HCT116 (cell line): ENCODE results near the gene FRY. TPM values are rescaled to one million over a fixed set of nuclear protein-coding genes. Genes with fewer than 3 reads are reported as not detected.

Experiments
- ATAC-seq: fragments of 200-7000 bp; cut with Tn5 transposase; 2 replicates; pipeline ENCODE4 v1.9.1; 2020; ENCODE audit warnings: mild to moderate bottlenecking, moderate library complexity
- BruUV-seq: library from RNA; stranded (reverse); fragments of 400-500 nt; replicated peaks from 2 replicates; lab custom pipeline; 2021; lab: Mats Ljungman, UMichigan
- CTCF ChIA-PET: fragments of 300-600 bp; sonication (Branson Sonifier 250); formaldehyde crosslinking; loops from one replicate; lab custom pipeline; 2021; ENCODE audit warnings: antibody characterized with exemption; lab: Charles Lee
- POLR2A ChIA-PET: fragments of 300-600, 350-600 bp; sonication (Branson Sonifier 250); formaldehyde crosslinking; loops from one replicate; lab custom pipeline; 2021; ENCODE audit warnings: antibody characterized with exemption; lab: Charles Lee
- RAD21 ChIA-PET, 2 experiments: fragments of 300-600 bp; sonication (Branson Sonifier 250); formaldehyde crosslinking; loops; one replicate each; lab custom pipeline; 2023; ENCODE audit warnings: low total read pairs in 2 of 2; ENCODE audit not compliant: uncharacterized antibody in 2 of 2, unreplicated experiment in 2 of 2, low non-redundant PET in 1 of 2; lab: Charles Lee
- DNase-seq: peaks from one replicate; pipeline ENCODE4 v3.0.0-alpha.2; 2010; ENCODE audit warnings: low read depth, low spot score
- H2AFZ ChIP-seq: fragments of 200-600 bp; shearing (Covaris generic), sonication (generic); 2 replicates; pipeline ENCODE4 v1.6.1; 2017; ENCODE audit warnings: low read depth, mixed run types, mixed read lengths, antibody characterized with exemption, low read length; ENCODE audit not compliant: poor library complexity, severe bottlenecking
- H3K27ac ChIP-seq: 2 replicates; pipeline ENCODE4 v1.5.1; 2012; ENCODE audit warnings: low read depth, low read length
- H3K27me3 ChIP-seq: fragments of 200-600 bp; sonication (generic); 2 replicates; pipeline ENCODE4 v1.6.1; 2016; ENCODE audit warnings: mixed run types, low read length, mixed read lengths; ENCODE audit not compliant: insufficient read depth
- H3K36me3 ChIP-seq, 2 experiments: fragments of 200-500 bp in 1 of 2; fragments of 200-600 bp in 1 of 2; sonication (Bioruptor generic) in 1 of 2; sonication (generic) in 1 of 2; 2 replicates each; pipeline versions ENCODE4 v1.5.1 to v1.6.1; 2014 to 2016; ENCODE audit warnings: low read length in 2 of 2, inconsistent platforms in 1 of 2, mixed read lengths in 1 of 2, mixed run types in 1 of 2; ENCODE audit not compliant: insufficient read depth in 2 of 2, control insufficient read depth in 1 of 2
- H3K4me1 ChIP-seq, 2 experiments: fragments of 200-600 bp in 1 of 2; sonication (generic) in 1 of 2; 2 replicates each; pipeline versions ENCODE4 v1.5.1 to v1.6.1; 2012 to 2017; ENCODE audit warnings: low read length in 2 of 2, inconsistent platforms in 1 of 2, mild to moderate bottlenecking in 1 of 2, mixed read lengths in 1 of 2, mixed run types in 1 of 2, moderate library complexity in 1 of 2; ENCODE audit not compliant: insufficient read depth in 2 of 2, control insufficient read depth in 1 of 2
- H3K4me2 ChIP-seq: fragments of 200-600 bp; sonication (generic); 2 replicates; pipeline ENCODE4 v1.6.1; 2017; ENCODE audit warnings: mixed run types, low read length, mixed read lengths
- H3K4me3 ChIP-seq, 2 experiments: fragments of 200-600 bp in 1 of 2; sonication (generic) in 1 of 2; replicated peaks in 1 of 2; 2 replicates each; pipeline ENCODE4 v1.5.1; 2011 to 2016; ENCODE audit warnings: low read length in 2 of 2, control low read depth in 1 of 2, low read depth in 1 of 2, mild to moderate bottlenecking in 1 of 2, mixed read lengths in 1 of 2, mixed run types in 1 of 2
- H3K79me2 ChIP-seq: fragments of 200-600 bp; sonication (generic); 2 replicates; pipeline ENCODE4 v1.6.1; 2017; ENCODE audit warnings: mild to moderate bottlenecking, mixed run types, low read length, moderate library complexity, mixed read lengths; ENCODE audit not compliant: insufficient read depth
- H3K9ac ChIP-seq: fragments of 200-600 bp; sonication (generic); 2 replicates; pipeline ENCODE4 v1.6.1; 2016; ENCODE audit warnings: low read length, mixed read lengths
- H3K9me2 ChIP-seq: fragments of 200-600 bp; sonication (generic), shearing (Covaris generic); 2 replicates; pipeline ENCODE4 v1.6.1; 2017; ENCODE audit warnings: mixed run types, mild to moderate bottlenecking, moderate library complexity; ENCODE audit not compliant: insufficient read depth
- H3K9me3 ChIP-seq, 2 experiments: fragments of 200-500 bp in 1 of 2; fragments of 200-600 bp in 1 of 2; sonication (Bioruptor generic) in 1 of 2; sonication (generic) in 1 of 2; 2 replicates each; pipeline ENCODE4 v1.6.1; 2014 to 2017; ENCODE audit warnings: low read length in 2 of 2, mixed read lengths in 2 of 2, inconsistent platforms in 1 of 2, low read depth in 1 of 2, mild to moderate bottlenecking in 1 of 2, mixed run types in 1 of 2, moderate library complexity in 1 of 2; ENCODE audit not compliant: control insufficient read depth in 1 of 2, insufficient read depth in 1 of 2
- H4K20me1 ChIP-seq: fragments of 200-600 bp; sonication (generic), shearing (Covaris generic); 2 replicates; pipeline ENCODE4 v1.6.1; 2017; ENCODE audit warnings: mixed run types, mild to moderate bottlenecking, moderate library complexity; ENCODE audit not compliant: insufficient read depth
- CBX3 ChIP-seq: IDR thresholded peaks from 2 replicates; pipeline ENCODE4 v1.6.1; 2012; ENCODE audit warnings: low read depth
- CEBPB ChIP-seq: IDR thresholded peaks from 2 replicates; pipeline ENCODE4 v1.6.1; 2012; ENCODE audit warnings: low read depth
- EGR1 ChIP-seq: IDR thresholded peaks from 2 replicates; pipeline ENCODE4 v1.6.1; 2012; ENCODE audit warnings: low read depth
- EZH2 ChIP-seq: fragments of 200-600 bp; sonication (generic); IDR thresholded peaks from 2 replicates; pipeline ENCODE4 v1.6.1; 2017; ENCODE audit warnings: antibody characterized with exemption, mixed run types
- EZH2phosphoT487 ChIP-seq: fragments of 200-600 bp; IDR thresholded peaks from 2 replicates; pipeline ENCODE4 v1.6.1; 2018; ENCODE audit warnings: antibody characterized with exemption, borderline replicate concordance
- FOSL1 ChIP-seq: IDR thresholded peaks from 2 replicates; pipeline ENCODE4 v1.6.1; 2012; ENCODE audit warnings: low read depth
- JUND ChIP-seq: IDR thresholded peaks from 2 replicates; pipeline ENCODE4 v1.6.1; 2012
- POLR2A ChIP-seq: IDR thresholded peaks from 2 replicates; pipeline ENCODE4 v1.7.0; 2011; ENCODE audit warnings: borderline replicate concordance; ENCODE audit not compliant: insufficient read depth, insufficient read length; ENCODE audit errors: extremely low read depth
- POLR2AphosphoS5 ChIP-seq: IDR thresholded peaks from 2 replicates; pipeline ENCODE4 v1.6.1; 2011; ENCODE audit warnings: mild to moderate bottlenecking, low read depth, low read length, moderate library complexity
- RAD21 ChIP-seq: IDR thresholded peaks from 2 replicates; pipeline ENCODE4 v1.6.1; 2012; ENCODE audit warnings: low read depth, mild to moderate bottlenecking
- SRF ChIP-seq: IDR thresholded peaks from 2 replicates; pipeline ENCODE4 v1.6.1; 2012; ENCODE audit warnings: low read depth
- TCF7L2 ChIP-seq: IDR thresholded peaks from 2 replicates; pipeline ENCODE4 v1.7.0; 2011; ENCODE audit warnings: borderline replicate concordance, inconsistent platforms; ENCODE audit not compliant: insufficient read depth, insufficient read length; ENCODE audit errors: extremely low read depth
- YY1 ChIP-seq: IDR thresholded peaks from 2 replicates; pipeline ENCODE4 v1.6.1; 2011; ENCODE audit warnings: low read length, low read depth, moderate library complexity, mild to moderate bottlenecking; ENCODE audit not compliant: insufficient replicate concordance; ENCODE audit errors: extremely low read depth
- ZFX ChIP-seq: fragments of 450-650 bp; IDR thresholded peaks from 2 replicates; pipeline ENCODE4 v1.6.1; 2017
- ZNF274 ChIP-seq: fragments of 200-500 bp; sonication (Bioruptor generic); IDR thresholded peaks from 2 replicates; pipeline ENCODE4 v1.6.1; 2014; ENCODE audit warnings: mild to moderate bottlenecking, low read depth, low read length, inconsistent platforms
- intact Hi-C: fragments of 100-400 bp; cut with micrococcal nuclease; formaldehyde crosslinking; loops from 2 replicates; pipeline ENCODE4 v1.10.0; 2022
- total RNA-seq: library from RNA; stranded (reverse); gene quantifications from one replicate; pipeline ENCODE4 v1.2.1, GENCODE V29; 2021; ENCODE audit not compliant: unreplicated experiment
- TF ChIP-seq, protein P1 (sequence below): IDR thresholded peaks from 2 replicates; pipeline ENCODE4 v1.6.1; 2012; ENCODE audit warnings: low read depth
- TF ChIP-seq, protein P2 (sequence below): IDR thresholded peaks from 2 replicates; pipeline ENCODE4 v1.6.1; 2011; ENCODE audit warnings: mild to moderate bottlenecking, low read length, moderate library complexity; ENCODE audit not compliant: insufficient replicate concordance; ENCODE audit errors: extremely low read depth
- TF ChIP-seq, protein P3 (sequence below), 3 experiments: fragments of 200-600 bp in 1 of 3; sonication (generic) in 1 of 3; IDR thresholded peaks in 2 of 3; conservative IDR thresholded peaks in 1 of 3; 2 replicates each; pipeline ENCODE4 v1.5.1; 2012 to 2017; ENCODE audit warnings: low read depth in 2 of 3, low read length in 2 of 3, antibody characterized with exemption in 1 of 3, borderline replicate concordance in 1 of 3, control low read depth in 1 of 3, mild to moderate bottlenecking in 1 of 3, mixed read lengths in 1 of 3, mixed run types in 1 of 3, moderate library complexity in 1 of 3; ENCODE audit not compliant: insufficient read depth in 1 of 3
- TF ChIP-seq, protein P4 (sequence below): IDR thresholded peaks from 2 replicates; pipeline ENCODE4 v1.6.1; 2012

FRY gene
- total RNA-seq, 1 experiment from 2014 or later: 1.4 TPM

DNA sequence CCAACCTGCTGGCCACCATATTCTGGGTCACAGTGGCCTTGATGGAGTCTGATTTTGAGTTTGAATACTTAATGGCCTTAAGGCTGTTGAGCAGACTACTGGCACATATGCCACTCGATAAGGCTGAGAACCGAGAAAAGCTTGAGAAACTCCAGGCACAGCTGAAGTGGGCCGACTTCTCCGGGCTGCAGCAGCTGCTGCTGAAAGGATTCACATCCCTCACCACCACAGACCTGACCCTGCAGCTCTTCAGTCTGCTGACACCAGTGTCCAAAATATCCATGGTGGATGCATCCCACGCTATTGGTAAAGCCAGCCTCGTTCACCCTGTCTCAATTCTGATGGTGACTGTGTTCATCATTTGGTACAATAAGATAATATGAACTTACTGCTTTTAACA, 206.1 kb downstream of the FRY start:
- no peaks in the 10 kb centered on the region for H3K36me3 ChIP-seq

More for the DNA sequence above, 206.1 kb downstream of the FRY start:
- H3K4me3 ChIP-seq: no peak overlapping the region
- intact Hi-C loops: no loop called here
- no peaks in the 10 kb centered on the region for H3K27me3 ChIP-seq
- BruUV-seq: no TSS peak
- H3K27ac ChIP-seq: no peak overlapping the region
- CTCF ChIA-PET: interaction anchor here (1.6 to 2.7 kb wide), 2 partner anchors 9 to 328 kb away, joined by 4 to 18 read pairs; no protein-coding TSS in a partner anchor
- H3K79me2 ChIP-seq: no peaks in the 10 kb centered on the region
- TF ChIP-seq POLR2A (no peak), ZNF274 (no peak), TCF7L2 (no peak), POLR2AphosphoS5 (no peak), JUND (no peak), YY1 (no peak), EZH2 (no peak), ZFX (no peak), EZH2phosphoT487 (no peak), SRF (no peak), FOSL1 (no peak), RAD21 (no peak), CEBPB (no peak), CBX3 (no peak), EGR1 (no peak)
- TF ChIP-seq, protein P1, sequence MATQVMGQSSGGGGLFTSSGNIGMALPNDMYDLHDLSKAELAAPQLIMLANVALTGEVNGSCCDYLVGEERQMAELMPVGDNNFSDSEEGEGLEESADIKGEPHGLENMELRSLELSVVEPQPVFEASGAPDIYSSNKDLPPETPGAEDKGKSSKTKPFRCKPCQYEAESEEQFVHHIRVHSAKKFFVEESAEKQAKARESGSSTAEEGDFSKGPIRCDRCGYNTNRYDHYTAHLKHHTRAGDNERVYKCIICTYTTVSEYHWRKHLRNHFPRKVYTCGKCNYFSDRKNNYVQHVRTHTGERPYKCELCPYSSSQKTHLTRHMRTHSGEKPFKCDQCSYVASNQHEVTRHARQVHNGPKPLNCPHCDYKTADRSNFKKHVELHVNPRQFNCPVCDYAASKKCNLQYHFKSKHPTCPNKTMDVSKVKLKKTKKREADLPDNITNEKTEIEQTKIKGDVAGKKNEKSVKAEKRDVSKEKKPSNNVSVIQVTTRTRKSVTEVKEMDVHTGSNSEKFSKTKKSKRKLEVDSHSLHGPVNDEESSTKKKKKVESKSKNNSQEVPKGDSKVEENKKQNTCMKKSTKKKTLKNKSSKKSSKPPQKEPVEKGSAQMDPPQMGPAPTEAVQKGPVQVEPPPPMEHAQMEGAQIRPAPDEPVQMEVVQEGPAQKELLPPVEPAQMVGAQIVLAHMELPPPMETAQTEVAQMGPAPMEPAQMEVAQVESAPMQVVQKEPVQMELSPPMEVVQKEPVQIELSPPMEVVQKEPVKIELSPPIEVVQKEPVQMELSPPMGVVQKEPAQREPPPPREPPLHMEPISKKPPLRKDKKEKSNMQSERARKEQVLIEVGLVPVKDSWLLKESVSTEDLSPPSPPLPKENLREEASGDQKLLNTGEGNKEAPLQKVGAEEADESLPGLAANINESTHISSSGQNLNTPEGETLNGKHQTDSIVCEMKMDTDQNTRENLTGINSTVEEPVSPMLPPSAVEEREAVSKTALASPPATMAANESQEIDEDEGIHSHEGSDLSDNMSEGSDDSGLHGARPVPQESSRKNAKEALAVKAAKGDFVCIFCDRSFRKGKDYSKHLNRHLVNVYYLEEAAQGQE: no peak
- TF ChIP-seq, protein P2, sequence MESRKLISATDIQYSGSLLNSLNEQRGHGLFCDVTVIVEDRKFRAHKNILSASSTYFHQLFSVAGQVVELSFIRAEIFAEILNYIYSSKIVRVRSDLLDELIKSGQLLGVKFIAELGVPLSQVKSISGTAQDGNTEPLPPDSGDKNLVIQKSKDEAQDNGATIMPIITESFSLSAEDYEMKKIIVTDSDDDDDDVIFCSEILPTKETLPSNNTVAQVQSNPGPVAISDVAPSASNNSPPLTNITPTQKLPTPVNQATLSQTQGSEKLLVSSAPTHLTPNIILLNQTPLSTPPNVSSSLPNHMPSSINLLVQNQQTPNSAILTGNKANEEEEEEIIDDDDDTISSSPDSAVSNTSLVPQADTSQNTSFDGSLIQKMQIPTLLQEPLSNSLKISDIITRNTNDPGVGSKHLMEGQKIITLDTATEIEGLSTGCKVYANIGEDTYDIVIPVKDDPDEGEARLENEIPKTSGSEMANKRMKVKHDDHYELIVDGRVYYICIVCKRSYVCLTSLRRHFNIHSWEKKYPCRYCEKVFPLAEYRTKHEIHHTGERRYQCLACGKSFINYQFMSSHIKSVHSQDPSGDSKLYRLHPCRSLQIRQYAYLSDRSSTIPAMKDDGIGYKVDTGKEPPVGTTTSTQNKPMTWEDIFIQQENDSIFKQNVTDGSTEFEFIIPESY: no peak
- TF ChIP-seq, protein P3, sequence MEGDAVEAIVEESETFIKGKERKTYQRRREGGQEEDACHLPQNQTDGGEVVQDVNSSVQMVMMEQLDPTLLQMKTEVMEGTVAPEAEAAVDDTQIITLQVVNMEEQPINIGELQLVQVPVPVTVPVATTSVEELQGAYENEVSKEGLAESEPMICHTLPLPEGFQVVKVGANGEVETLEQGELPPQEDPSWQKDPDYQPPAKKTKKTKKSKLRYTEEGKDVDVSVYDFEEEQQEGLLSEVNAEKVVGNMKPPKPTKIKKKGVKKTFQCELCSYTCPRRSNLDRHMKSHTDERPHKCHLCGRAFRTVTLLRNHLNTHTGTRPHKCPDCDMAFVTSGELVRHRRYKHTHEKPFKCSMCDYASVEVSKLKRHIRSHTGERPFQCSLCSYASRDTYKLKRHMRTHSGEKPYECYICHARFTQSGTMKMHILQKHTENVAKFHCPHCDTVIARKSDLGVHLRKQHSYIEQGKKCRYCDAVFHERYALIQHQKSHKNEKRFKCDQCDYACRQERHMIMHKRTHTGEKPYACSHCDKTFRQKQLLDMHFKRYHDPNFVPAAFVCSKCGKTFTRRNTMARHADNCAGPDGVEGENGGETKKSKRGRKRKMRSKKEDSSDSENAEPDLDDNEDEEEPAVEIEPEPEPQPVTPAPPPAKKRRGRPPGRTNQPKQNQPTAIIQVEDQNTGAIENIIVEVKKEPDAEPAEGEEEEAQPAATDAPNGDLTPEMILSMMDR (IDR thresholded peaks at IDR 0.05 in 2 of 3, conservative IDR thresholded peaks at IDR 0.05 in 1 of 3; ENCODE audit: borderline replicate concordance in 1 of 3, insufficient read depth in 1 of 3, low read depth in 2 of 3, low read length in 2 of 3): no peak
- TF ChIP-seq, protein P4, sequence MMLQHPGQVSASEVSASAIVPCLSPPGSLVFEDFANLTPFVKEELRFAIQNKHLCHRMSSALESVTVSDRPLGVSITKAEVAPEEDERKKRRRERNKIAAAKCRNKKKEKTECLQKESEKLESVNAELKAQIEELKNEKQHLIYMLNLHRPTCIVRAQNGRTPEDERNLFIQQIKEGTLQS: no peak
- no peaks in the 10 kb centered on the region for H3K9me2 ChIP-seq
- no peak overlapping the region for H3K4me2 ChIP-seq
- no peaks in the 10 kb centered on the region for H3K4me1 ChIP-seq
- POLR2A ChIA-PET: no interaction called here
- no peak overlapping the region for H3K9ac ChIP-seq
- no peak for DNase-seq
- H3K9me3 ChIP-seq: no peaks in the 10 kb centered on the region
- no peak overlapping the region for H2AFZ ChIP-seq
- RAD21 ChIA-PET: no interaction called here
- H4K20me1 ChIP-seq: no peaks in the 10 kb centered on the region
- no peak for ATAC-seq
